Stimulated activated CD4-positive, alpha-beta T cell treated with anti-CD3 and anti-CD28 coated beads, TNF-alpha, amount 100 ng/mL, for 48 hours (primary cell): ENCODE measurements around the gene CREB5.

ENCODE experiments used
- DNase-seq, 3 donors: peaks; one replicate each; pipeline ENCODE4 v3.0.0-alpha.2; 2020; ENCODE audit warnings: low read depth in 3 of 3

Gene CREB5

GRCh38 chr7:28708033-28708951, 296.0 kb downstream of the CREB5 start:
- no peak for DNase-seq

GRCh38 chr7:28709748-28710147, 297.4 kb downstream of the CREB5 start:
- no peak for DNase-seq

GRCh38 chr7:28711114-28711513, 298.8 kb downstream of the CREB5 start:
- no peak for DNase-seq

- DNase-seq: no peak
Observed at GRCh38 chr7:28714459-28715120, 302.3 kb downstream of the CREB5 start.

- no peak for DNase-seq
Observed at GRCh38 chr7:28717445-28718054, 305.2 kb downstream of the CREB5 start.

- no peak for DNase-seq
Observed at GRCh38 chr7:28718055-28718481, 305.8 kb downstream of the CREB5 start.

- no peak for DNase-seq
Observed at GRCh38 chr7:28718545-28718944, 306.2 kb downstream of the CREB5 start.

- no peak for DNase-seq
Observed at GRCh38 chr7:28722684-28723083, 310.4 kb downstream of the CREB5 start.

- no peak for DNase-seq
Observed at GRCh38 chr7:28723336-28723735, 311.0 kb downstream of the CREB5 start.

GRCh38 chr7:28724563-28724962, 312.2 kb downstream of the CREB5 start:
- DNase-seq: no peak

- no peak for DNase-seq
Observed at GRCh38 chr7:28725045-28725642, 312.8 kb downstream of the CREB5 start.

- no peak for DNase-seq
Observed at GRCh38 chr7:28725911-28726310, 313.6 kb downstream of the CREB5 start.

- no peak for DNase-seq
Observed at GRCh38 chr7:28726555-28726954, 314.2 kb downstream of the CREB5 start.

- no peak for DNase-seq
Observed at GRCh38 chr7:28729281-28729680, 317.0 kb downstream of the CREB5 start.

GRCh38 chr7:28729727-28730126, 317.4 kb downstream of the CREB5 start:
- no peak for DNase-seq

- no peak for DNase-seq
Observed at GRCh38 chr7:28731092-28731658, 318.9 kb downstream of the CREB5 start.

- DNase-seq: no peak
Observed at GRCh38 chr7:28732071-28732869, 320.0 kb downstream of the CREB5 start.

GRCh38 chr7:28733035-28733434, 320.7 kb downstream of the CREB5 start:
- DNase-seq: no peak

GRCh38 chr7:28738412-28738811, 326.1 kb downstream of the CREB5 start:
- DNase-seq: no peak

- DNase-seq: no peak
Observed at GRCh38 chr7:28739128-28739527, 326.8 kb downstream of the CREB5 start.

GRCh38 chr7:28739826-28740225, 327.5 kb downstream of the CREB5 start:
- DNase-seq: no peak
